IPS DF 19.7 (cell line): Measurements from ENCODE around the gene TMEM219.

Source experiments
- DNase-seq: peaks from one replicate; pipeline ENCODE4 v3.0.0-alpha.2; 2013; ENCODE audit warnings: low read depth, low spot score

Gene TMEM219

DNA sequence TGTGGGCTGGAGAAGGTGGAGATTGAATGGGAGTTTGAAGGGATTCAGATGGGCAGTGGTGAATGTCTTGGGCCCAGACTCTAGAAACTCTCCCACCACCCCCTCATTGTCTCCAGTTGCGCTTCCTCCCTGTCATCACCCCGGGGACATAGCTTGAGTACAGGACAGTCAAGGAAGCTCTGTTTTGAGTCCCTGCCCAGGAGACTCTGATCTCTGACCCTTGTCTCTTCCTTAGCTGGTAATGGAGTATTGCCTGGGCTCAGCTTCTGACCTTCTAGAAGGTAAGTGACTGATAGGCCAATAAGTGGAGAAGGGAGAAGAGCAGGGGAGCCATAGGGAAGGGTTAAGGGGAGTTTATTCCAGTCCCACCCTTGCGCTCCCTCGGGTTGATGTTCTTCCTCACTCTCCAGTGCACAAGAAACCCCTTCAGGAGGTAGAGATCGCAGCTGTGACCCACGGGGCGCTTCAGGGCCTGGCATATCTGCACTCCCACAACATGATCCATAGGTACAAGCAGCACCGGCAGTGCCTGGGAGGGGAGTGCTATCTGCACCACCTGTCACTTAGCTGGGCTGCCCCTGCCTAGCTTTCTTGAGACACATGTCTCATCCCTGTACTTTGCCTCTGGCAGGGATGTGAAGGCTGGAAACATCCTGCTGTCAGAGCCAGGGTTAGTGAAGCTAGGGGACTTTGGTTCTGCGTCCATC is 16.8 kb downstream of the TMEM219 start:
- DNase-seq, result no peak

DNA sequence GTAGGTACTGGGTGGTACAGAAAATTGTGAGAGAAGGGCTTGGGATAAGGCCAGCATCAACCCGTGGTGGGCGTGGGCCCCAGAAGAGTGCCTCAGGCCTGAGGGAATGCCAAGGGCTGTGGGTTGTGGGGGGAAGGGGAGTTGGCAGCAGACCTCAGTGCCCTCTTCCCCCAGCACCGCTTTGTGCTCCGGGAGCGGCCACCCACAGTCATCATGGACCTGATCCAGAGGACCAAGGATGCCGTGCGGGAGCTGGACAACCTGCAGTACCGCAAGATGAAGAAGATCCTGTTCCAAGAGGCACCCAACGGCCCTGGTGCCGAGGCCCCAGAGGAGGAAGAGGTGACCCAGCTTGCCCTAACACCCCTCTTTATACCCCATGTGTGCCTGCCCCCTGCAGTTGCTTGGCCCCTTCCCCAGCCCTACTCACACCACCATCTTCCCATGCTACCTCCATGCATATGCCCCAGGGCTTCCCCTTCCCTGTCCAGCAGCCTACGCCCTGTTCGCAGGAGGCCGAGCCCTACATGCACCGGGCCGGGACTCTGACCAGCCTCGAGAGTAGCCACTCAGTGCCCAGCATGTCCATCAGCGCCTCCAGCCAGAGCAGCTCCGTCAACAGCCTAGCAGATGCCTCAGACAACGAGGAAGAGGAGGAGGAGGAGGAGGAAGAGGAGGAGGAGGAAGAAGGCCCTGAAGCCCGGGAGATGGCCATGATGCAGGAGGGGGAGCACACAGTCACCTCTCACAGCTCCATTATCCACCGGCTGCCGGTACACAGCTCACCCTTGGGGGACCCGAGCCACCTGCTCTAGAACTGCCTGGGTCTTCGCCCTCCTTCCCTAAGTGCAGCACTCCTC is 20.9 kb downstream of the TMEM219 start:
- DNase-seq, result no peak

DNA sequence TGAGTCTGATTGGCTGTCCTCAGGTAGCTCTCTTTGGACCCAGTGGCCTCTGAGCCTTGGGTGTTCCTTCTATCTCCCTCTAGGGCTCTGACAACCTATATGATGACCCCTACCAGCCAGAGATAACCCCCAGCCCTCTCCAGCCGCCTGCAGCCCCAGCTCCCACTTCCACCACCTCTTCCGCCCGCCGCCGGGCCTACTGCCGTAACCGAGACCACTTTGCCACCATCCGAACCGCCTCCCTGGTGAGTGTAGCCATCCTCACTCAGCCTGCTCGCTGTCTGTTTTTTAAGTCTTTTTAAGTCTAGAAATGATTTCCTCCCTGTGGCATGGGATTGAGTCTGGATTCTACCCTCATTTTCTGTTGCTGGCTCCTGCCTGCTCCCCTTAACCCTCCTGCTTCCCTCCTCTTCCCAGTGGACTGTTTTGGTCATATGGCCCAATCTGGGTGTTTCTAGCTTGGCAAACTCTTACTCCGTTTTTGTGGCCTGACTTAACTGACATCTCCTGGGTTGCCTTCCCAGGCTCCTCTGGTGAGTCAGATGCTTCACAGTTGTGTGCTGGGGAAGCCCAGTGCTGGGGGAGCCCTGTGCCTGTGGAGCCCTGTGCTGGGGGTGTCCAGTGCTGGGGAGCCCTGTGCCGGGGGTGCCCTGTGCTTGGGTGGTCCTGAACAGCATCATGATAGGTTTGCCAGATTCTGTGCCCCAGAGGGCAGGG is 21.7 kb downstream of the TMEM219 start:
- DNase-seq, result no peak

DNA sequence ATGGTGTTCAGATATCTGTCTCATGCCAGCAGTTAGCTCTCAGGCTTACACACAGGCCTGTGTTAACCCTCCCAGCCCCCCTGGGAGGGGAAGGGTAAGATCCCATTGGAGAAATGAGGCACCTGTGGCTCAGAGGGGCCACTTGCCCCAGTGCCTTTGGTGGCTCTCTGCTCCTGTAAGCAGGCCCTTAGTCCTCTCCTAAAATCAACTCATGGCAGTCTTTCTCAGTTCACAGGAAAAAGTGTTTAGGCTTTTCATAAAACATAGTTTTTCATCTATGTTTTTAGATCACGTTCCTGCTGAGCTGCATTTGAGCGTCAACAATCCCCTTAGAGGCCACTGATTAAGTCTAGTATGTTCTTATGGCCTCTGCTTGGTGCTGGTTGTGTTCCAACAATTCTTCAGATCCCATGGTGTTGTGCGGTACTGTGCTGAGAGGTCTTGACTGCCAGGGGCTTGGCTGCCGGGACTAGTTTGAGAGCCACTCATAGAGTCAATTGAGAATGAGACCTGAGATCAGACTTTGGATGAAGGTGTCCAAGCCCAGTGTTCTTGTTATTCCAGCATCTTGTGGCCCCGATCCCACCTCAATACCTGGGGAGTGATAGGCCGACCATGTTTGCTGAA is 22.4 kb downstream of the TMEM219 start:
- no peak for DNase-seq

DNA sequence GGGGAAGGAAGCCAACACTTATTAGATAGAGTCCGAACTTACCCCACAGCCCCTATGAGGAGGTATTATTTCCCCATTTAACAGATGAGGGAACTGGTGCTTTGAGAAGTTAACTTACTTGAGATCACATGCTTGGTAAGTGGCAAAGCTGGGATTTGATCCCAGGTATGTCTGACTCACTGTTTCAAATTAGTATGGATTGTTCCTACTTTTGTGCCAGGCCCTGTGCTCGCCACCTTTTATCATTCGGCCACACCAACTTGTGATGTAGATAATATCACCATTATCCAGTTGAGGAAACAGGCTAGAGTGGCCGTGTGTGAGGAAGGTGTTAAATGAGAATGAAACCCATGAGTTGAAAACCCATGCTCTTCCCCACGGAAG is 22.9 kb downstream of the TMEM219 start:
- DNase-seq, result no peak

DNA sequence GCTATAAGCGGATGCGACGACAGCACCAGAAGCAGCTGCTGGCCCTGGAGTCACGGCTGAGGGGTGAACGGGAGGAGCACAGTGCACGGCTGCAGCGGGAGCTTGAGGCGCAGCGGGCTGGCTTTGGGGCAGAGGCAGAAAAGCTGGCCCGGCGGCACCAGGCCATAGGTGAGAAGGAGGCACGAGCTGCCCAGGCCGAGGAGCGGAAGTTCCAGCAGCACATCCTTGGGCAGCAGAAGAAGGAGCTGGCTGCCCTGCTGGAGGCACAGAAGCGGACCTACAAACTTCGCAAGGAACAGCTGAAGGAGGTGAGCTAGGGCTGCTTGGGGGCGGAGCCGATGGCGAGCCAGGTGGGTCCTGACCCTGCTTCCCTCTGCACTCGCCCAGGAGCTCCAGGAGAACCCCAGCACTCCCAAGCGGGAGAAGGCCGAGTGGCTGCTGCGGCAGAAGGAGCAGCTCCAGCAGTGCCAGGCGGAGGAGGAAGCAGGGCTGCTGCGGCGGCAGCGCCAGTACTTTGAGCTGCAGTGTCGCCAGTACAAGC is 23.5 kb downstream of the TMEM219 start:
- DNase-seq, result no peak

DNA sequence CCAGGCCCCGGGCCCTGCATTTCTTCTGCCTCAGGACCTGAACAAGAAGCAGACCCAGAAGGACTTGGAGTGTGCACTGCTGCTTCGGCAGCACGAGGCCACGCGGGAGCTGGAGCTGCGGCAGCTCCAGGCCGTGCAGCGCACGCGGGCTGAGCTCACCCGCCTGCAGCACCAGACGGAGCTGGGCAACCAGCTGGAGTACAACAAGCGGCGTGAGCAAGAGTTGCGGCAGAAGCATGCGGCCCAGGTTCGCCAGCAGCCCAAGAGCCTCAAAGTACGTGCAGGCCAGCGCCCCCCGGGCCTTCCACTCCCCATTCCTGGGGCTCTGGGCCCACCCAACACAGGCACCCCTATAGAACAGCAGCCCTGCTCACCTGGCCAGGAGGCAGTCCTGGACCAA is 24.4 kb downstream of the TMEM219 start:
- DNase-seq, result no peak

DNA sequence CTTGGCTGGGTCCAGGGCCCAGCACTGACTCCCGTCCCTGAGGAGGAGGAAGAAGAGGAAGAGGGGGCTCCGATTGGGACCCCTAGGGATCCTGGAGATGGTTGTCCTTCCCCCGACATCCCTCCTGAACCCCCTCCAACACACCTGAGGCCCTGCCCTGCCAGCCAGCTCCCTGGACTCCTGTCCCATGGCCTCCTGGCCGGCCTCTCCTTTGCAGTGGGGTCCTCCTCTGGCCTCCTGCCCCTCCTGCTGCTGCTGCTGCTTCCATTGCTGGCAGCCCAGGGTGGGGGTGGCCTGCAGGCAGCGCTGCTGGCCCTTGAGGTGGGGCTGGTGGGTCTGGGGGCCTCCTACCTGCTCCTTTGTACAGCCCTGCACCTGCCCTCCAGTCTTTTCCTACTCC is 25.1 kb downstream of the TMEM219 start:
- DNase-seq, result no peak

DNA sequence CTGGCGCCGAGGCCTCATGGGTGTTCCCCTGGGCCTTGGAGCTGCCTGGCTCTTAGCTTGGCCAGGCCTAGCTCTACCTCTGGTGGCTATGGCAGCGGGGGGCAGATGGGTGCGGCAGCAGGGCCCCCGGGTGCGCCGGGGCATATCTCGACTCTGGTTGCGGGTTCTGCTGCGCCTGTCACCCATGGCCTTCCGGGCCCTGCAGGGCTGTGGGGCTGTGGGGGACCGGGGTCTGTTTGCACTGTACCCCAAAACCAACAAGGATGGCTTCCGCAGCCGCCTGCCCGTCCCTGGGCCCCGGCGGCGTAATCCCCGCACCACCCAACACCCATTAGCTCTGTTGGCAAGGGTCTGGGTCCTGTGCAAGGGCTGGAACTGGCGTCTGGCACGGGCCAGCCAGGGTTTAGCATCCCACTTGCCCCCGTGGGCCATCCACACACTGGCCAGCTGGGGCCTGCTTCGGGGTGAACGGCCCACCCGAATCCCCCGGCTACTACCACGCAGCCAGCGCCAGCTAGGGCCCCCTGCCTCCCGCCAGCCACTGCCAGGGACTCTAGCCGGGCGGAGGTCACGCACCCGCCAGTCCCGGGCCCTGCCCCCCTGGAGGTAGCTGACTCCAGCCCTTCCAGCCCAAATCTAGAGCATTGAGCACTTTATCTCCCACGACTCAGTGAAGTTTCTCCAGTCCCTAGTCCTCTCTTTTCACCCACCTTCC is 25.6 kb downstream of the TMEM219 start:
- DNase-seq, result no peak

DNA sequence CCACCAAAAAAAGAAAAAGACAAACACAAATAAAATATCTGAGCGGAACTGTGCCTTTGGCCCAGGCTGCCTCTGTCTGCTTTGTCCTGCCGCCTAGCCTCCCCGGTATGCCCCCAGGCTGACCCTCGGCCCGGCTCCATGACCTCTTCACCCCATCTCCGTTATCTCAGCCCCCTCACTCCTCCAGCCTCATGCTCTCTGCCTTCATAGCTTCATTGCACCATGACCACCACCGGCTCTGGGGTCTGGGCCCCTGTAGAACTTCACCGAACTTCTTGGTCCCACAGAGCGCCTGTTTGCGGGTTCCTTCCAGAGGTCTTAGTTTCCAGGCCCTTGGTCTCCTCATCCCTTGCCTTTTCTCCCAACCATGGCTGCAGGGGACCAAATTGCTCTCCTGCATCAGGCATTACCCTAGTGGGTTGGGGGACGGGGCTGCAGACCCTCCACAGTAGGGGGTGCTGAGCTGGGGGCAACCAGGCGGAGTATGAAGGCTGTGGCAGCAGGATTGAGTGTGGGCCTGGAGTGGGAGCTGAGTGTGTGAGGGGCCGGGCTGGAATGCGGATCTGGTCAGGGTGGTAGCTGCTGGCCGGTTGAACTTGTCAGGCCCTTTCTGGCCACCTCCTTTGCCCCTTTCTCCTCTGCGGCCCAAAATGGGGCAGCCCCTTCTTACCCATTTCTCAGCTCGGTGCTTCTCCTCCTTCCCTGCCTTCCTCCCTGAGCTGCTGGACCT is 26.6 kb downstream of the TMEM219 start:
- DNase-seq, result no peak

DNA sequence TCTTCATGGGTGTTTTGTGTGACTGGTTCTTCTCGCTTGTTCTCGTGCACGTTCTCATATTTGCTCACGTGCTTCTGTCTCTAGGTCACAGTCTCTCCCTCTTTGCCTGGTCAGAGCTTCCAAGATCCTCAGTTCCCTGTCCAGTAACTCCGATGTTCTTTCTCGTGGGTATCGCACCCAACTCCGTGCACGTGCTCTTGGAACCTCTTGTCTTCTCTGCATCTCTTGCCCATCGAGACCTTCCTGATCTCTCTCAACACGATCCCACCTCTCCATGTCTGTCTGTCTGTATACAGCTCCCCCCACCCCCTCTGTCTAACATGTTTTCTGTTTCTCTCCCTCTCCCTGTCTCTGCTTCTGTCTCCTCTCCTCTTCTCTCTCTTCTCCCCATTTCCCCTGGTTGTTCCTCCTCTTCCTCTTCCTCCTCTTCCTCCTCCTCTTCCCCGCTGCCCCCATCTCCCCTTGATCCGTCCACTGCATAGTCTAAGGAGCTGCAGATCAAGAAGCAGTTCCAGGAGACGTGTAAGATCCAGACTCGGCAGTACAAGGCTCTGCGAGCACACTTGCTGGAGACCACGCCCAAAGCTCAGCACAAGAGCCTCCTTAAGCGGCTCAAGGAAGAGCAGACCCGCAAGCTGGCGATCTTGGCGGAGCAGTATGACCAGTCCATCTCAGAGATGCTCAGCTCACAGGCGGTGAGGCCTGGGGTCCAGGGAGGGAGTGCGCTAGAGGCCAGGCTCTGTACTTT is 27.4 kb downstream of the TMEM219 start:
- DNase-seq, result no peak

DNA sequence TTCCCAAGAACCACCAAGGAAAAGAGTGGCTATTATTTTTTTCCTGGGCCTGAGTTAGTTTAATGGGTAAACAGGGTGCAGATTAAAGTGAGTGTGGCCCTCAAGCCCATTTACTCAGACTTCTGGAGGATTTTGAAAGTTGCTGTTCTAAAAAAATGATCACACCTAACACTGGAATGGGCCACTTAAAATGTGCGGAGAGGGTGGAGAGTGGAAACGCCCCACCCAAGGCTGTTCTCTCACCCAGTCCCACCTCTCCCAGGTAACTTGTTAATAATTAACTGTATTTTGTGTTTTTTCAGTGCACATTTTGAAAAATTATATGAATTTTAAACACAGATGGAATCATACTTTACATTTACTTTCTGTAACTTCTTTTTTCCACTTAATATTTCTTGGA is 28.2 kb downstream of the TMEM219 start:
- DNase-seq, result no peak

DNA sequence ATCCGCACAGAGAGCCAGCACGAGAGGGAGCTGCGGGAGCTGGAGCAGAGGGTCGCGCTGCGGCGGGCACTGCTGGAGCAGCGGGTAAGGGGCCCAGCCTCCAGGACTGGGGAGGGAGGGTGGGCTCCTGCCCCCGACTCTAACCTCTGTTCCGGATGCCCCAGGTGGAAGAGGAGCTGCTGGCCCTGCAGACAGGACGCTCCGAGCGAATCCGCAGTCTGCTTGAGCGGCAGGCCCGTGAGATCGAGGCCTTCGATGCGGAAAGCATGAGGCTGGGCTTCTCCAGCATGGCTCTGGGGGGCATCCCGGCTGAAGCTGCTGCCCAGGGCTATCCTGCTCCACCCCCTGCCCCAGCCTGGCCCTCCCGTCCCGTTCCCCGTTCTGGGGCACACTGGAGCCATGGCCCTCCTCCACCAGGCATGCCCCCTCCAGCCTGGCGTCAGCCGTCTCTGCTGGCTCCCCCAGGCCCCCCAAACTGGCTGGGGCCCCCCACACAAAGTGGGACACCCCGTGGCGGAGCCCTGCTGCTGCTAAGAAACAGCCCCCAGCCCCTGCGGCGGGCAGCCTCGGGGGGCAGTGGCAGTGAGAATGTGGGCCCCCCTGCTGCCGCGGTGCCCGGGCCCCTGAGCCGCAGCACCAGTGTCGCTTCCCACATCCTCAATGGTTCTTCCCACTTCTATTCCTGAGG is 29.1 kb downstream of the TMEM219 start:
- no peak for DNase-seq

DNA sequence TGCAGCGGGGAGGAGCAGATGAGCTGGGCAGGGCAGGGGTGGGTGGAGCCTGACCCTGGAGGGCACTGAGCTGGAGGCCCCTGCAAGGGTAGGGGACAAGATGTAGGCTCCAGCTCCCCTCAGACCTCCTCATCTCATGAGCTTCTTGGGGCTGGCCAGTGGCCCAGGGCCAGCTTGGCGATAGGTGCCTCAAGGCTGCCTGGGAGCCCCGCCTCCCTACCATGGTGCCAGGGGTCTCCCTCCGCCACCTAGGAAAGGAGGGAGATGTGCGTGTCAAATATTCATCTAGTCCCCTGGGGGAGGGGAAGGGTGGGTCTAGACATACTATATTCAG is 29.7 kb downstream of the TMEM219 start:
- DNase-seq, result no peak

DNA sequence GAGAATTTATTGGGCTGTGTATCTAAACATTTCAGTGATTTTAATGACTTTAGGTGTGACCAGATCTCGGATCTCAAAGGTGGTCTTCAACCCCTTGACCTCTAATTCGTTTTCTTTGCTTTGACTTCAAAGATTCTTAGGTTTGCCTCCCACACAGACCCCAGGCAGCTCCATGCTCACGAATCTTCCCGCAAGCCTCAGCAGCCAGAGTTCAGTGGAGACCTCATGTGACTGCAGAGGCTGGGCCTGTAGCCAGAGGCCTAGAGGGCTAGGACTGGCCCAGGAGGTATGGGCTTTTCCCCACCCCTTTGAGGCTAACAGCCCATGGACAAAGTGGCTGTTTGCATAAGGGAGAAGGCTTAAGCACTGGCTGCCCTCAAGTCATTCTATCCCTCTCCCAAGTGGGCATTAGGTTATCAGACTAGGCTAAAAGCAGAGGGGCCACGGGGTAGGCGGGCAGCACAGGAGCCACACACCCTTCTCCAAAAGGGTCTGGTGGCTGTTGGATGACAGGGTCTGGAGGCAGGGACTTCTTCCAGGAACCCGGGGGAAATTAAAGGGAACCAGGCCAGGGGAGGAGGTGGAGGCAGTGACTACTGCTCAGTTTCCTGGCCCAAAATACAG is 30.6 kb downstream of the TMEM219 start:
- DNase-seq, result no peak

DNA sequence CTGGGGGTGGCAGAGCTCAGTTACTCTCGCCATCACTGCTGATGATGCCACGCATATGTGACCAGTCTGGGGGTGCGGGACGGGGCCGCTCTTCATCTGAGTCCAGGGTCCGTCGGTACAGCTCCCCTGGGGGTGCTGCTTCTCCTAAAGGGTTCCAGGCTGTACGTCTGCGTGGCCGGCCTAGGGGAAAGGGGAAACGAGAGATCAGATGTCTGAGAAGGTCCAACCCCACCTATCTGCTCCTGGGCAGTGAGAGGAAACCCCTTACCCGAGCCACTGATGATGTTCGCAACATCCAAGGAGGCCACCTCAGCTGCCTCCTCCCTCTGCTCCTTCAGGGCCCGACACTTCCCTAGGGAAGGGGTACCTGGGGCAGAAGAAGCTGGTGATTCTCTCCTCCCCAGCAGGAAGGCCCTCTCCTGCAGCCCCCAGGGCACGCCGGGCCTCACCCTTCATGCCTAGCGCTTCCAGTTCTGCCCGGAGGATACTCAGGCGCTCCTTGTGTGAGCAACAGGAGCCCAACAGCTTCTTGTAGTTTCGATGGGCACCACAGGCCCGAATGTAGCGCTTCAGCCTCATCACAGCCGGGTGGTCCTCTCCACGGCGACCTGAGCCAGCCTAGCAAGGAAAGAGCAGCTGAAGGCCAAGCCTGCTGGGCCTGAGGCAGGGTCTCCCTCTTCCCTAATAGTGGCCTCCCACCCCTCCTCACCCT is 31.5 kb downstream of the TMEM219 start:
- no peak for DNase-seq

DNA sequence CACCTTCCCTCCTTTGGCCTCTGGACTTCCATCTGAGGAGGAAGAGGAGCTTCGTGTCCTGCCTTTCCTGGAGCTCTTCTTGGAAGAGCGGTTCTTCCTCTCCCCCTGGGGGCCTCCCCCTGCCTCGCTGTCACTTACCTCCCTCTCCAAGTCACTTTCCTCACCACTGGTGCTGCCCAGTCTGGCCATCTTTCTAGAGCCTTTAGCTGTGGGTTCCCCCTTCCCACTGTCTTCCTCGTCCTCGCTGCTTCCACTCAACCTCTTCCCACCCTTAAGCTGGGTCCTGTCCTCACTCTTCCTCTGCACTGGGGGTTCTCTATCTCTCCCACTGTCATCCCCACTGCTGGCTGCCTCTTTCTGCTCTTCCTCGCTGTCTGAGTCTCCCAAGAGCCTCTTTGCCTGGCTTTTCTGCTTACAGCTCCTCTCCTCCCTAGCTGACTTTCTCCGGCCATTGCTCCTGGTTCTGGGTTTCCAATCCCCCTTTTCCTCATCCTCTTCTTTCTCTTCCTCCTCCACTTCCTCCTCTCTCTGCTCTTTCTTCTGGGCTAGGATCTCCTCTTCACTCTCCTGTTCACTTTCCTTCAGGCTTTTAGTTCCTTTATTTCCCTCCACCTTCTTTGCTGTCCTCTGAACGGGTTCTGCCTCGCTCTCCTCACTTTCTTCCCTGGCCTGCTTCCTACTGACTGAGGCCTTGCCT is 32.2 kb downstream of the TMEM219 start:
- DNase-seq, result no peak
